HG02763 (cell line): ENCODE results near the gene STRBP.
A peak's percentile ranks its signal among the peaks of the same experiment; 100 is the strongest.
"Not testable (repeated sequence)": the region's sequence is repeated elsewhere in the genome, so short reads cannot be mapped to it uniquely, and the experiment has no call there.

Source experiments
- ATAC-seq: cut with Tn5 transposase; IDR thresholded peaks from one replicate; pipeline ENCODE4 v1.9.1; 2021; ENCODE audit warnings: mild to moderate bottlenecking, moderate library complexity; ENCODE audit not compliant: unreplicated experiment

STRBP gene

DNA sequence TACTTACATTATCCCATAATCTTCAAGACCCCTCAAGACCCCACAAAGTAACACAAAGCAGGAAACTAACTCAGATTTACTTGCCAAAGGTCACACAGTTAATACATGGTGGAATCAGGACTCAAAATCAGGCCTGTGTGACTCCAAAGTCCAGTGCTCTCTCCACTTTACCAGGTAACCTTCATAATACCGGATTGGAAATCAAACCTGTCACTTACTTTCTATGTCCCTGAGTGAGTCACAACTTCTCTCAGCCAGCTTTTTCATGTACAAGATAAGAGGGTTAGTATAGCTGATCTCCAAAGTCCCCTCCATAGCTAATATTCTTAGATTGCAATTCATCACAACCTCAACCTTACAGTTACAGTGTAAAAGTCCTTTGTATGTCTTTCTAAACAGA, 17.1 kb downstream of the STRBP start:
- no peak for ATAC-seq

DNA sequence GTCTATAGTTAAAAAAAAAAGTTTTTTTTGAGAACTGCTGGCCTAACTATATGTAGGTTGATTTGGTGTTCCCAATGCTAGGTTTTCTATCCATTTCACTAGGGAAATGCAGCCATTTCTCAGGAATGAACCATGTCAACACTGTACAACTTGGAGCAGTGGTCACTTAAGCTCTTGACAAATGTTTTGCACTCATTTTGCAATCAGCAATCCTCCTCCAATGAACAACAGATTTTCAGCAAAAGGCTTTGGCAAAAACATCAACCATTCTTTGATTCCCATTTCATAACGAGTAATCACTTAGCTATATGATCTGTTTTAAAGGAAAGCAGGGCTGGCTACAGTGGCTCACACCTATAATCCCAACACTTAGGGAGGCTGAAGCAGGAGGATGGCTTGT, 17.9 kb downstream of the STRBP start:
- ATAC-seq: no peak

DNA sequence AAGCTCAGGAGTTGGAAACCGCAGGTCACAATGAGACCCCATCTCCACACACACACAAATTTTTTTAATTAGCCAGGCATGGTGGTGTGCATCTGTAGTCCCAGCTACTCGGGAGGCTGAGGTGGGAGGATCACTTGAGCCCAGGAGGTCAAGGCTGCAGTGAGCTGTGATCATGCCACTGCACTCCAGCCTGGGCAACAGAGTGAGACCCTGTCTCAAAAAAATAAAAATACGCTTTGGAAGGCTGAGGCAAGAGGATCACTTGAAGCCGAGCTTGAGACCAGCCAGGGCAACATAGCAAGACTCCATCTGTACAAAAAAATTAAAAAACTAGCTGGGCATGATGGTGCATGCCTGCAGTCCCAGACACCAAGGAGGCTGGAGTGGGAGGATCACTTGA, 19.2 kb downstream of the STRBP start:
- ATAC-seq: not testable (repeated sequence)

DNA sequence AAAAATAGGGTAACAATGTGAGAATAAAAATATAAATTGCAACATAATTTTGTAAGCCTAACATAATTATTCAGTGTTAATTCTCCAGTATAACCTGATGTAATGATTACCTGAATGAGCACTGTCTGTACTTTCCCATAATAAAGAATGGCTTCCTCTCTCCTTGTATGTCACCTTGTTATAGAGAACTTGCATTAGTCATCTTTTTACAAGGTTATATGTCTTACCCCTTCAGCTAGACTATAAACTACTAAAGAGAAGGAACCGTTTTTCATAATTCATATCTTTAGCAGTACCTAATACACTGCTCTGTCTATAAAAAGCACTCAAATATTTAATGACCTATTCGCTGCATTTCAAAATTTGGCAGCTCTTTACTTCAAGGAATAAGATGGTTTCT, 19.8 kb downstream of the STRBP start:
- no peak for ATAC-seq

GRCh38 chr9:123246534-123246933, 21.9 kb downstream of the STRBP start:
- ATAC-seq: no peak

GRCh38 chr9:123239726-123240125, 28.7 kb downstream of the STRBP start:
- ATAC-seq: no peak

GRCh38 chr9:123238365-123238764, 30.0 kb downstream of the STRBP start:
- no peak for ATAC-seq

DNA sequence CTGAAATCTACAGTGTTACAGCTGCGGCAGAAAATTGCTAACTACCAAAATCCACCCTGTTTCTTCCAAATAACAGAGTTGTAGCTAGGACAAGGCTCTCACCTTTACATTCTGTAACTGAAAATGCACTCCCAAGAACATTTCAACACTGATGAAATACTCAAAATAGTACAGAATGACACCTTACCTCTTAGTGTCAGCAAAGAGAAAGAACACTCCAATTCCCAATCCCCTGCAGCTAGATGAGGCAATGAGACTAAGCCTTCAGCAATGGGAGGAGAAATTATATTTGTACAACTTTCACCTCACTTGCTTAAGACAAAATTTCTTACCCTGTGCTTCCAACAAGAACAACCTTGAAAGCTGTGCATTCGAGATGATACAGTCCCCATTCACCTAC, 31.2 kb downstream of the STRBP start:
- ATAC-seq: no peak

- ATAC-seq: no peak
These were observed 32.9 kb downstream of the STRBP start for GRCh38 chr9:123235448-123235847.

GRCh38 chr9:123234853-123235252, 33.5 kb downstream of the STRBP start:
- ATAC-seq: peak; percentile 56

DNA sequence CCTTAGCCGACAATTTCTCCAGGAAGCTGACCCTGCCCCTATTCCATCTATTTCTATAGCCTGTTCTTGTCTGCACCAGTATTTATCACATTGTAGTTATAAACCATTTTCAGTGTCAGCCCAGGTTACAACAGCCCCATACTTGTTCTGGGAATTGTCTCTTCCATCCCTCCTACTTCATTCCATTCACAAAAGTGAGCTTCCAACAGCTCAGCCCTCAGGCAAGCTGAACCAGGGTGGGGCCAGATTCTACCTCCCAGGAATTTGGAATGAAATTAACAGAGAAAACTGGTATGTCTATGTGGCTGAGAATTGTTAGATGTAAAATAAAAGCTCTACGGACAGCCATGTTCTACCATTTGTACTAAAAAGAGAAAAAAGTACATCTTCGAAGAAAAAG, 36.1 kb downstream of the STRBP start:
- ATAC-seq: no peak

DNA sequence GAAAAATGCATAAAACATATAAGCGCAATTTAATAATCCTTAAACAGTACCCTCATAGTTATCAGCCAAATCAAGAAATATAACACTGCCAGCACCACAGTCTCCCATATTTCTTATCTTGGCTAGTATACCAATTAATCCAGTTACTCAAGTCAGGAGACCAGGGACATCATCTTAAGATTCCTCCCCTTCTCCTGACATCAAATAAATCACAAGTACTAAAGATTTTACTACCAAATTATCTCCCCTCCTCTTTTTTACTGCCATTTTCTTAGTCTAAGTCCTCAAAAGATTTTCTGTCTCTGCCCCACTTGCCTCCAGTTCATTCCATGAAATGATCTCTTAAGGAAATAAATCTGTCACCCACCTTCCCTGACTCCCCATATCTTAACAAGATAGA, 37.0 kb downstream of the STRBP start:
- no peak for ATAC-seq

DNA sequence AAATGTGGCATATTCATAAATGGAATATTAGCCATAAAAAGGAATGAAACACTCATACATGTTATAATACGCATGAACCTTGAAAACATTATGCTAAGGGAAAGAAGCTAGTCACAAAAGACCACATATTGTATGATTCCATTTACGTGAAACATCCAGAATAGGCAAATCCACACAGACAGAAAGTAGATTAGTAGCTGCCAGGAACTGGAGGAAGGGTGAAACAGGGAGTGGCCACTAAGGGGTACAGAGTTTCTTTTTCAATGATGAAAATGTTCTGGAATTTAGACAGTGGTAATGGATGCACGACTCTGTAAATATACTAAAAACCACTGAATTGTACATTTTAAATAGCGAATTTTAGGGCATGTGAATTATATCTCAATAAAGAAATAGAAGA, 39.4 kb downstream of the STRBP start:
- ATAC-seq: no peak

GRCh38 chr9:123225995-123226394, 42.4 kb downstream of the STRBP start:
- ATAC-seq: no peak

- ATAC-seq: peak; percentile 88
These were observed 43.0 kb downstream of the STRBP start for GRCh38 chr9:123225374-123225813.

- no peak for ATAC-seq
These were observed 48.3 kb downstream of the STRBP start for GRCh38 chr9:123220127-123220526.

GRCh38 chr9:123218831-123219230, 49.6 kb downstream of the STRBP start:
- no peak for ATAC-seq

DNA sequence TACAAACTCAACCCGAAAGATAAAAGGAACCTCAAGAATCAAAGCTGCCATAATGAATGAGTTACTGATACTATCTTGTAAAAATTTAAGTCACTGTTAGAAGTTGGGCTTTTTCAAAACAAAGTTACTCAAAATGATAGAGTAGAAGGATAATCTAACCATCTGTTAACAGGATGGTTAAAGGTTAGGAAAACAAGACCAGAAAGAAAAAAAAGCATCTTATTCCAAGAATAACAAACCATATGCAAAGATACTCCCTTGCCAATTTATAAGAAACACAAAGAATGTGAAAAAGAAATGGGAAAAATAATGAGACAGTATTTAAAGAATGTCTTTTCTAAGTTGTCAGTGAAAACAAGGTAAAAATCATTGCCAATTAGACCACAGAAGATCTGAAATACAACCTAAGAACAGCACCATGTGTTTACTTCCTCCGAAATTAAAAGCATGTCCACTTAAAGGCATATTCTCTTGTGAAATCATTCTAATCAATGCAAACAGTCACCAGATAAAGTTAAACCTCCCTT, 51.2 kb downstream of the STRBP start:
- ATAC-seq: no peak

- no peak for ATAC-seq
These were observed 52.1 kb downstream of the STRBP start for GRCh38 chr9:123216251-123216797.

- no peak for ATAC-seq
These were observed 57.3 kb downstream of the STRBP start for GRCh38 chr9:123211081-123211480.

DNA sequence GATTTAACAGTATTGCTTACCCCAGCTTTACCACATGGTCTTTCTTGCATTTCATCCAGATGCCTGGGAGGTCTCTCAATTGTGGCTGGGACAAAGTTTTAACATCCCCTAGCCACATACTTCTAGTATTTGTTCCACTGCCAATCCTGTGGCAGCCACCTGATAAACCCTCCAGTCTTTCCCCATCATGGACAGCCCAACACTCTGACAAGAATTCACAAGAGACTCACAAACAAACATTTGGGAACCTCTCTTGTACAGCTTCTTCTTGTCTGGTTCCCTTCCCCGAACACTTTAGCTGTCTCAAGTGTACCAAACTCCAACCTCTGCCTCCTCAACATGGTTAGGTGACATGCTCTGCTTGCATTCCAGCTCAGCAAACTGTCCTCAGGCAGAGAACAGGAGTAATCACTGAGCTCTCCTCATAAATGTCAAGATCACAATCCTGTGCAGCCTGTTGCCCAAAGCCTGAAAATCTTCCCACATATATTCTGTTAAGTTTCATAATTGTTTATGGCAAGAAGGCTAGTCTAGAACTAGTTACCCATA, 59.7 kb downstream of the STRBP start:
- ATAC-seq: no peak

- ATAC-seq: no peak
These were observed 62.3 kb downstream of the STRBP start for GRCh38 chr9:123206065-123206464.

- ATAC-seq: no peak
These were observed 67.3 kb downstream of the STRBP start for GRCh38 chr9:123201083-123201482.
